Thyroid gland (tissue), 4 donors: ENCODE measurements around the gene PELI2.

Source experiments
- CTCF ChIP-seq, 6 experiments: fragments of 200-600 bp in 3 of 6; fragments of 450-650 bp in 3 of 6; sonication (generic) in 3 of 6; IDR thresholded peaks; one replicate each; pipeline ENCODE4 v1.5.1; 2016 to 2019; ENCODE audit warnings: antibody characterized with exemption in 6 of 6, mild to moderate bottlenecking in 2 of 6, inconsistent platforms in 1 of 6, moderate library complexity in 1 of 6
- POLR2A ChIP-seq, 2 donors: fragments of 450-650 bp; IDR thresholded peaks; one replicate each; pipeline ENCODE4 v1.6.1; 2017; ENCODE audit warnings: antibody characterized with exemption in 2 of 2, mild to moderate bottlenecking in 2 of 2, moderate library complexity in 1 of 2

- no peak for TF ChIP-seq CTCF (IDR thresholded peaks at IDR 0.05)
- no peak for TF ChIP-seq POLR2A (IDR thresholded peaks at IDR 0.05)
These were observed 10.6 kb upstream of the PELI2 start for GRCh38 chr14:56107615-56108014.
